ENCODE data around the gene PUS10.
"Not testable (repeated sequence)": the region's sequence is repeated elsewhere in the genome, so short reads cannot be mapped to it uniquely, and the experiment has no call there.

PUS10 gene

DNA sequence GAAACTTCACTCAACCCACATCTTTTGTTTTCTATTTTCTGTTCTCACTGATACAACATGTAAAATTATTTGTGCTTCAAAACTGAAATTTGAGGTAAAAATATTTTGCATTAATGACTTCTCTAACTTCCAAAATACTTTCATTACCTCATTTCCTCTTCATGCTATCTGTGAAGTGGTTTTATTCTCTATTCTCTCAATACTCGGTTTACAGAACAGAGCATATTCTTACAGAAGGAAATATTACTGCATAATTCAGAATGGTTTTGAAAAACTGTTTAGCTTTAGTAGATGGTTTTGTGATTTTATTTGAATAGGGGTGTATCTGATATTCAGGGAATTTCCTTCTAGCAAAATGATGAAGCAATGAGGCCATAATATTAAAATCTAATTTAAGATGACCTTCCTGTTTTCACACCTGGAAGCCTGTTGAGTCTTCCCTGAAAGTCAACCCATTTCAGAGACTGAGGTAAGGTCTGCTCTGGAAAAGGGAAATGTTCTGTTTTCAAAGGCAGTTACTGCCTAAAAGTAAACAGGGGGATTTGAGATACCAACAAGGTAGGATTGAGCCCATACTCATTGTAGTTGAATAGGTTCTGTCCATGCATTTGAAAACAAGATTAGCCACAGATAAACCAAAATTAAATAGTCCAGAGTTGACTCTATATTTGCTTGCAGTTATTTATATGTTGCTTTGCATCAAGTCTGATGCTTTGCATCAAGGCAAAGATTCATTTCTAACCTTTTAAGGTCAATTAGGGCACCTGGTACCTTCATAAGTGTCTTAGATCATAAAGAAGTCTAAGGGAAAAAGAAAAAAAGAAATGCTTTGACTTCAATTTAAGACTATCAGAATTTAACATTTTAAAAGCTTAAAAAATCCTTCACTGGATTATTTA, 51.3 kb downstream of the PUS10 start:
- no peak for DNase-seq

DNA sequence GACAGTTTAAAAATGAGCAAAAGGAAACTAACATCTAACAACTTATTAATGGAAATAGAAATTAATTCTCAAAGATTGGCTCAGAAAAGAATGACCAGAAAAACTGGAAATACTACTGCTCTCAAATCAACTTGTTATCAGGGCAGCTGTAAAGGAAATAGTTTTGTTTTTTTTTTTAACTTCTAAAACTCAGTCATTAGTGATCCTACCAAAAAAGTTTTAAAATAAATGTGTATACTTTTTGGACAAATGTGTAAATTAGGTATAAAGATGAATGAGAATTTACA, 52.6 kb downstream of the PUS10 start:
- DNase-seq: no peak

DNA sequence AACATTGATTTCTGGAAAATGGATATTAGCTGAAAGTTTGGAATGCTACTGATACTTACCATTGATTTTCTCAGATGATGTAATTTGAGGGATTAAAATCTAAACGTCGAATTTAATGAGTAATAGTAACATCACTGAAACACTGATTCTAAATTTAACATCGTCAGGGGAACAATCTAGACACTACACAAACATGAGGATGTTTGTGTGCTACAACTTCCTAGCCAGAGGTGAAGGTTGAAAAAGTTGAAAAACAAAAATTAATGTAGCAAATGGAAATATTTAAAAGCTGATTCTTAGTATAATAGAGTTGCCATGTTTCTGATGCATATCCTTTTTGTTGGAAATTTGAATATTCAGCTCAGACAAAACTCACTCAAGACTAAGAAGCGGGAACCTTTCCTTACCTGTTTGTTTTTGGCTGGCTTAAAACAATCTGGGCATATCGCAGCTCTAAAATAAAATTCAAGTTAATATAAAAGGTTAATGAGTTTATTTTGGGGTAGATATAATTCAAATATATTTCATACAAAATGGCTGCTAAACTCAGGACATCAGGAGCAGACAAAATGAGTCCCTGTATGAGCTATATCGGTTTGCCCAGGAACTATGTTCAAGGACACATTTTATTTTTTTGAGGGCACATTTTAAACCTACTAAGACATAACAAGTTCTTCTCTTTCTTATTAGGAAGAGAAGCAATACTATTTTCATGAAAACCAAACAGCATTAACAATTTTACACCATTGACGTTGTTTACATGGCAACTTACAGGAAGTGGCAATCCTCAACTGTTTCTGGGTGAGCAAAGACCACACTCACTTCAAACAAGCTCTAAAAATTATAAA, 53.2 kb downstream of the PUS10 start:
- peak; percentile 26 for DNase-seq

DNA sequence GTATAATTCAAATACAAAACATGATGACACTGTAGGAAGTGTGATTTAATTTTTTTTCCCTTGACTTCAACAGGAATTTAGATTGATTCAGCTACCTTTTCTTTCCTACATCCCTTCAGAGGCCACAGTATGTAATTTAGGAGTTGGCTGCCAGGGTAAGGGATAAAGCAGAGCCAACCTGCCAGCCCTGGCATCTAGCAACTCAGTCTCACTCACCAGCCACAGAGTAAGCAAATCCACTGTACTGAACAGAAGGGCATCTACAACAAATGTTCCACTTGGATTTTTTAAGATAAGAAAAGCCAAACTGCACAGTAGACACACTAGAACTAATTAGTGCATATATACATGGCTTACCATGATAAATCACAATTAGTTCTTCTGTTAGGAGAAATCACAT, 54.9 kb downstream of the PUS10 start:
- no peak for DNase-seq

DNA sequence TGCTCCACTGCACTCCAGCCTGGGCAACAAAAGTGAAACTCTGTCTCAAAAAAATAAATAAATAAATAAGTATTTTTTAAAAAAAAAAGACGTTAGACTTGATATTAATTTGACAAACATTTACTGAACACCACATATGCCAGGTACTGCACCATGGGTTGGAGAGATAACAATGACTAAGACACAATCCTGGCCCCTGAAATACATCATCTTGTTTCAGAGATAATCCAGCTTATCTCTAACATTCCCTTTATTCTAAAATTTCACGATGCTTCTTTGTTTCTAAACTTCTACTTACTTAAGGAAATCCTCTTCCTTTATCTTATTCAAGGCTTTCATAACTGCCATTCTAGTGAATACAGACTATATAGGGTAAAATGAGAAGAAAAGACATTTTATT, 55.5 kb downstream of the PUS10 start:
- DNase-seq: peak; percentile 65

DNA sequence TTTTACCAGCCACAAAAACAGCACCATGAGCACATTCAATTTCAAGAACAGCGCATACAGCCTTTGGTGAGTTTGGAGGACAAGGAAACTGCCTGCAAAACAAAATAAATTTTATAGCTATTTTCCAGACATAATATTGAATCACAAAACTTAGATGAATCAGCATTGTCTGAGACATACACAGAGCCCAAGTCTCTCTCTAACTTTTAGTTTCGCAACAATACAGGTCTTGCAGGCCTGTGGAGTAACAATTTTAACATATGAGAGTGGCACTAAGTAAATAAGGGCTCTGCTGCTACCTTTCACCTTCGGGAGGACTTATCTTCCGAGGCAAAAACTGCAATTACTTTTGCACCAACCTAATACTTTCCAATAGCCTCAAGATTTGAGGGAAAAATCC, 56.6 kb downstream of the PUS10 start:
- DNase-seq: peak; percentile 37

DNA sequence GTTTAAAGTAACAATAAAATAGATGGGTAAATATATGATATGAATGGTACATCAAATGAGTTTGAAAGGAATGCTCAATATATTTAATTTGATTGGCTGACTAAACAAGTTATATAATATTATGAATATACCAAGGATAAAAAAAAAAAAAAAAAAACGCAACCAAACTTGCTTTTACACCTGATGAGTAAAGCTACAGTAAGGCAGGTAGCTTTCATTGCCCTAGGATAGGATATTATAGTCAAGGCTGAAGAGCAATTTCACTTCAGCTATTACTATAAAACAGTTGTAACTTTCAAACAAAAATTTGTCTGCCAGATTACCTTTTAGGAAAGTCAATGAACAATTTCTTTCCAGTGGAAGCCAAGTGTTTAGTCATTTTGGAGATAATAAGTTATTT, 57.3 kb downstream of the PUS10 start:
- no peak for DNase-seq

DNA sequence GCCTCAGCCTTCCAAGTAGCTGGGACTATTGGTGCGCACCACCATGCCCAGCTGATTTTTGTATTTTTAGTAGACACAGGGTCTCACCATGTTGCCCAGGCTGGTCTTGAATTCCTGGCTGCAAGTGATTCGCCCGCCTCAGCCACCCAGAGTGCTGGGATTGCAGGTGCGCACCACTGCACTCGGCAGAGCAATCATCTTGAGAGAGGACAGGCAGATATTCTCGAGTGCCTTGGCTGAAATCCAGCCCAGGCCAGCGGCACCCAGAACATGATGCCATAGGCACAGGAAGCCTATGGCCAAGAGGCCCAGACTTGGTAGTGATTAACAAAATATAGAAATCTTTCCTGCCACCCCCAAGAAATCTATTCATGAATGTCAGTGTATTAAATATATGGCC, 58.6 kb downstream of the PUS10 start:
- no peak for DNase-seq

DNA sequence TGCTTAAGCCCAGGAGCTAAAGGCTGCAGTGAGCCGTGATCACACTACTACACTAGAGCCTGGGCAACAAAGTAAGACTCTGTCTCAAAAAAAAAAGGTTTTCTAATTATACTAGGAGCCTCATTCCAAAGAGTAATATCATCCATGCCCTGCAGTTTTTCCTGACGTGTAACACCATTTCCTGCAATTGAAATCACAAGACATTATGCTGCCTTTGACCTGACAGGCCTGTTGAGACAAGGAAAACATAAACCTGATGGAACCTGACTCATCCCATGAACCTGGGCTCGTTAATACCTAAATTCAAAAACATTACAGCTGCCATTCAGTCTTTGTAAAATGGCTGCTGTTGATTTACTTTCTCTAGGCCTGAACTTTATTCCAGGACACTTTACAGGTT, 59.3 kb downstream of the PUS10 start:
- no peak for DNase-seq

DNA sequence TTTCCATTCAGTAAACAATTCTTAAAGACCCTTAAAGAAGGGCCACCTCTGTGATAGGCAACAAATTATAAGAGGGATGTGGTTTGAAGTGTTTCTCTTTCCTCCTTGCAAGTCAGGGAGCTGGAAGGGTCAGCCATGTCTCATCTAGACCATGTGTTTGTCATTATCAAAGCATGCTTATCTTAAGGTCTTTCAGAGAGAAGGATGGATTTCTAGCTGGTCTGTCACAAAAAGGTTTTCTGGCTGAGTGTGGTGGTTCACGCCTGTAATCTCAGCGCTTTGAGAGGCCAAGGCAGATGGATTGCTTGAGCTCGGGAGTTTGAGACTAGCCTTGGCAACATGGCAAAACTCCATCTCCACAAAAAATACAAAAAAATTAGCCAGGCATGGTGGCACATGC, 59.7 kb downstream of the PUS10 start:
- DNase-seq: no peak

DNA sequence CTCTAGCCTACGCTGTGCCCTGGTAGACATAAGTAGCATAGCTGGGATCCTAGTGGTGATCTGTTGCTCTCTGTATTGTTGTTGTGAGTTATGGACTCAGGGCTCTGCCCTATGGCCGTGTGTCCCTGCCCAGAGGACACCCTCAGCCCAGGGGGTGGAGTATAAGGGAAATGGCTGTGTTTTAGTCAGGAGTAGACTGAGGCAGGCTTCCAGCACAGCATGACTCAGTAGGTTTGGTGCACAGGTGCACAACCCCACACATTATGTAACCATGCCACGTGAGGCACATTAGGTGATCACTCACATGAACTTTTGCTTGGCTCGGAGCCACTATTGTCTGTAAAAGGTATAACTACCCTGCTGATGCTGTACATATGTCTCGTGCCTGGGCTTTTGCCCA, 60.4 kb downstream of the PUS10 start:
- DNase-seq: no peak

DNA sequence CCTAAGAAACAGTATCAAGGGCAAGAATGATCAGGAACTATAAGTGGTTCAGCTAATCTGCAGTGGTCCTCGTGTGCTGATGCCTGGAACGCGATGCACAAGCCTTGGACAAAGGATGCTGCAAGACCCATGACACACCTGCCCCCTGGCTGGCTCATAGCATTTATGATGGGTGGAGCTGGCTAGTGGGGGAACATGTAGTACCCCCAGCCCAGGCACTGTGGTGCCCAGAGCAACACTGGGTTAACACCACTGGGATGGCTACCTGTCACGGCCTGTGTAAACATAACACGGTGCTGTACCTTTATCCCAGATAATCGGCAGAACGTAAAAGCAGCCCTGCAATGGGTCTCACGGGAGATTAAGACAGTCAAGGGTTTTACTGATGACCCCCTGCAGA, 60.8 kb downstream of the PUS10 start:
- no peak for DNase-seq

DNA sequence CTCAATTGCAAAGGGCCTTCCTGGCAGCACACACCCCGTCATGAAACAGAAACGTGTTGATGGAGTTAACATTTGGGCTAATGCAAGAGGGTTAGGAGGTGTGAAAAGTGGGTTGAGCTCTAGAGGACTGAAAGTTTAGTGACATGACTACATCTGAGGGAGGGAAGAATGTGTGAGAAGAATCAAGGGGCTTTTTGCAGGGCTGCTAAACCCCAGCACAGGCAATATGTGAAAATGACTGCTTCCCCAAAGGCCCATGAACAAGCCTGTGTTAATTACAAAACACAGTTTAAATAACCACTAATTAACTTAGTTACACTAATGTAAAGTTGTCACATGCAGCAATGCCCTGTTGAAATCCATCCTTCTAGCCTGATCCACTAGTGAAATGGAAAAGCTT, 63.9 kb downstream of the PUS10 start:
- no peak for DNase-seq

DNA sequence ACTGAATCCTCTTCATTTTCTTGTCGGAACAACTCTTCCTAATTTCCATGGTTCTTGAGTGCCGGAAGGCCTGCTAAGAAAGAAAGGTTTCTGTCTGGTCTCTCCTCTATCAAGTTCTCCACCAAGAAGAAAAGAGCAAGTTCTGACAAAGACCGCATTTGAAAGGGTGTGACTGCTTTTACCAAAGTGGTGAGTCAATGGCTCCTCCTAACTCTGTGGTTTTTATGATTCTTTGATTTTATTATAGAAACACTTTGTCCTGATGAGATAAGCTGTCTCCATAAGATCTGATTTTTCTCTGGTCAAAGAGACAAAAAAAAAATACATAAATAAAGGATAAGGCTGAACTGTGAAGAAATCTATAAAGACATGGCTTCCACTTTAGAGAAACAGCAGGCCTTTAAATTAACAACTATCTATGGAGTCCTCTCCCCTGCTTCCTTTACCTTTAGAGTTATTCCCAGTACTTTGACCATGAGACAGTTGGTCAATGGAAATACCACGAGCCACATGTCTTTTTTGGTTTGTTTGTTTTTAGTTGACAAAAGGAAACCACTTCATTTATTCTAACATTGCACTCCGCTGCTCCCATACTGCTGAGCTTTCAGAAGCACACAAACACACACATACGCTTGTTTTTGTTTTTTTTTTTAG, 69.0 kb downstream of the PUS10 start:
- DNase-seq: peak; percentile 82

DNA sequence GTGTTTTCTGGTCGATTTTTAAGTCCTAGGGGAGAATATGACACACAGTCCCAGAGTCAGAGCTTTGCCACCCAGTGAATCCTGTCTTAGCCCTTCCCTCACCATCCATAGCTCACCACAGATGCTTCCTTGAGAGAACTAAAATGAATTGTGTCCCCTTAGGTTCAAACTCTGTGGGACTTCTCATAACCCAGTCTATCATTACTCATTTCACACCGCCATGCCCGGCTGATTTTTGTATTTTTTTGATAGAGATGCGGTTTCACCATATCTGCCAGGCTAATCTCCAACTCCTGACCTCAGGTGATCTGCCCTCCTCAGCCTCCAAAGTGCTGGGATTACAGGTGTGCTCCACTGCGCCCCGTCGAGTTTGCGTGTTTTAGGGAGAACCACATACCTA, 69.9 kb downstream of the PUS10 start:
- no peak for DNase-seq

DNA sequence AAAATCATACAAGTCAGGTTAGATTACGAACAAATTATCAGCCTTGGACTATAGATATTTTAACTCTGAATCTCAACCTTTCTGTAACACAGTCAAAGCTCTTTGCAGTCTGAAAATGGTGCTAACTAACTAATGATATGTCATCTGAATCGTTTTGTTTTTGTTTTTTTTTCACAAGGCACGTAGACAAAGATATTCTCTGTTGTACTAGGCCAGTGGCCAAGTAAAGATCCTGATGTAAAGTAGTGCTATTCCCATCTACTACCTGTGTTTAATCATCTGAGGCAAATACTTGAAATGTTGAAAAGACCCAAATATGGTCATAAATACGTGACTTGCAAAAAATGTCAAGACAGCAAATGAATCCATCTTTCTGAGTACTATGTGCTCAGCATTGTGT, 71.0 kb downstream of the PUS10 start:
- no peak for DNase-seq

DNA sequence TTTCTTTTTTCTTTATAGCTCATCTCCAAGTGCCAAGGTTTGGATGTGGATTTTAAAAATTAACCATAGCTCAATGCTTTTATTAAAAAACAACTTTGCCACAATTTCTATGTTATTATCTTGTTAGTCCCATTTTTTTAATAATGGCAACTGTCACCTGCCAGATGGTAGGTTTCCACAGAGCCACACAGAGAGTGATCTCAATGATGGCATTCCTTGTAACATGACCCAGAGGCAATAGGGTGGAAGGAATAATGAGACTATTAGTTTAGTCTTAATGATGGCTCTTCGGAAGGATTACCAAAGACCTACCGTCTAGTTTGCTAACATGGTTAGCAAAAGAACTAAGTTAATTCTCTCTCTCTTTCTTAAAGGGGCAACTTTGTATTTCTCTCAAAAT, 72.7 kb downstream of the PUS10 start:
- DNase-seq: no peak

DNA sequence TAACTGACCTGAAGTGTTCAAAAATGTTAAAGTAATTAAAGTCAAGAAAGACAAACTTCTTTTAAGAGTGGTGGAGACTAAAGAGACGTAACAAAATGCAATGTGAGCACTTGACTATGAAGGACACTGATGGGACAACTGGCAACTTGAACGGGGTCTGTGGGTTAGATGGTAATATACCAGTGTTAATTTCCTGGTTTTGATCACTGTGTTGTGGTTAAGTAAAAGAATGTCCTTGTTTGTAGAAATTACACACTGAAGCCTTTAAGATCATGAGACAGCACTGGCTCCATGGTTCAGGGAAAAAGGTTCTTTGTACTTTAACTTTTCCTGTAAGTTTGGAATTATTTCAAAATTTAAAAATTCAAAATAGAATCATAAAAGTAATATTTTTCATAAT, 78.4 kb downstream of the PUS10 start:
- DNase-seq: no peak

DNA sequence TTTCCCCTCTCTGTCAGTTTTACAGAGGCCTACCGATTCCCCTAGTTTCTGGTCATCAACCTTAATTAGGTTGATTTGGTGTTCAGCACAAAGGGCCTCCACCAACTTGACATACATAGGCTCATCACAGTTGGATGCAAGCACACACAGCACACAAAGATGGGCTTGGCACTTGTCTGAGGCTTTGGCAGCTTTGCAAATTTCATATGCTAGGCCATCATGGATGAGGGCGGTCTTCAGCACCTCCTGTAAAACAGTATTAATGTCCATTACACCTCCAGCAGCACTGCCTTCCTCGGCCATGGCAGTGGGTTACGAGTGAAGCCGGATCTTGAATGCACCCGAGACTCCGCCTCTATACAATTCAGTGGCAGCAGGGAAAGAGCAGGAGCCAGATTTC, 79.8 kb downstream of the PUS10 start:
- DNase-seq: no peak

DNA sequence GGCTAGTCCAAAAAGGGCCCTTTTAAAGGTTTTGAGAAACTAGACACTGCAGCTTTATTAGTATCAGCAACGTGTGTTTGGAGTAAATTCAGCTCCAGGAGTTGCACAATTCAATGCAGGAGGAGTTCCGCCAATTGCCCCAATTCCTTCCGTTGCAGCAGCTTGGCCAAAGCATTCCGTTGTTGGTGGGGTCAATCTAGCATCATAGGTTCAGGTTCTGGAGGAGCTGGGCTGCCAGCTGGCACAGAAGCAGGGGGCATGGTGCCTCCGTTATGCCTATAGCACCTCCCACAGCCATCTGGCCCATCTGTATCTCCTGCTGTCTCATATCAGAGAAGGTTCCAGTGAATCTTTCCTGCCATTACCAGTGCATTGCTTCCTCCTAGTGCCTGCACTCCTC, 81.3 kb downstream of the PUS10 start:
- DNase-seq: no peak

DNA sequence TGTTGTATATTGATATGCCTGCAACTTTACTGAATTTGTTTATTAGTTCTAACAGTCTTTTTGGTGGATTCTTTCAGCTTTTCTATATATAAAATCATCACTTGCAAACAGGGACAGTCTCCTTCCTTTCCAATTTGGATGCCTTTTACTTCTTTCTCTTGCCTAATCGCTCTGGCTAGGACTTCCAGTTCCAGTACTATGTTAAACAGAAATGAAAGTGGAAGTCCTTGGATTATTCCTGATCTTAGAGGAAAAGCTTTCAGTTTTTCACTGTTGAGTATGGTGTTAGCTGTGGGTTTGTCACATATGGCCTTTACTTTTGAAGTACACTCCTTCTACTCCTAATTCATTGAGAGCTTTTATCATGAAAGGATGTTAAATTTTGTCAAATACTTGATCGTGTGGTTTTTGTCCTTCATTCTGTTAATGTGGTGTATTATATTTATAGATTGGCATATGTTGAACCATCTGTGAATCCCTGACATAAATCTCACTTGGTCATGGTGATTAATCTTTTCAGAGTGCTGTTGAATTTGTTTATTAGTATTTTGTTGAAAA, 83.8 kb downstream of the PUS10 start:
- DNase-seq: no peak

DNA sequence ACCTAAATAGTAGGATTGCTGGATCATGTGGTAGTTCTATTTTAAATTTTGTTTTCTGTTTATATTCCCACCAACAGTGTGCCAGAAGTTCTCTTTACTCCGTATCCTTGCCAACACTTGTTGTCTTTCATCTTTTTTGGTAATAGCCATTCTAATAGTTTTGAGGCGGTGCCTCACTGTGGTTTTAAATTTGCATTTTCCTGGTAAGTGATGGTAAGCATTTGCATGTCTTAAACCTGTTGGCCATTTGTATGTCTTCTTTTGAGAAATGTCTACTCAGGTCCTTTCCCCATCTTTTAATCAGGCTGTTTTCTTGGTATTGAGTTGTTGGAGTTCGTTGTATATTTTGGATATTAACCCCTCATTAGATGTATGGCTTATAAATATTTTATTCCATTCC, 85.1 kb downstream of the PUS10 start:
- DNase-seq: no peak

DNA sequence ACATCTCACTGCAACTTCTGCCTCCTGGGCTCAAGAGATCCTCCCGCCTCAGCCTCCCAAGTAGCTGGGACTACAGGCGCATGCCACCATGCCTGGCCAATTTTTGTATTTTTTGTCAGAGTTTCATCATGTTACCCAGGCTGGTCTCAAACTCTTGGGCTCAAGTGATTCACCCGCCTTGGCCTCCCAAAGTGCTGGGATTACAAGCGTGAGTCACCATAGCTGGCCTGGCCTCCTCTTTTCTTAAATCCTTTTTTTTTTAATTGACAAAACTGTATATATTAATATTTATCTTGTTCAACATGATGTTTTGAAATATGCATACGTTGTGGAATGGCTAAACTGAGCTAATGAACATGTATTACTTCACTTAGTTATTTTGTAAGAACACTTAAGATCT, 86.0 kb downstream of the PUS10 start:
- not testable (repeated sequence) for DNase-seq

Measured in hematopoietic multipotent progenitor cell treated with erythropoietin and hydrocortisone succinate and interleukin-3 and kit ligand, for 6 days (in vitro differentiated cells).